ENCODE data around the gene SIGLEC5. TPM values are rescaled to one million over a fixed set of nuclear protein-coding genes. Genes with fewer than 3 reads are reported as not detected.

The SIGLEC5 gene
- total and polyA plus RNA-seq, 2 of the 13 experiments (the other 11 are each of a cell fraction or from before 2014, with no cell fraction given): not detected

- TF ChIP-seq, protein P1, sequence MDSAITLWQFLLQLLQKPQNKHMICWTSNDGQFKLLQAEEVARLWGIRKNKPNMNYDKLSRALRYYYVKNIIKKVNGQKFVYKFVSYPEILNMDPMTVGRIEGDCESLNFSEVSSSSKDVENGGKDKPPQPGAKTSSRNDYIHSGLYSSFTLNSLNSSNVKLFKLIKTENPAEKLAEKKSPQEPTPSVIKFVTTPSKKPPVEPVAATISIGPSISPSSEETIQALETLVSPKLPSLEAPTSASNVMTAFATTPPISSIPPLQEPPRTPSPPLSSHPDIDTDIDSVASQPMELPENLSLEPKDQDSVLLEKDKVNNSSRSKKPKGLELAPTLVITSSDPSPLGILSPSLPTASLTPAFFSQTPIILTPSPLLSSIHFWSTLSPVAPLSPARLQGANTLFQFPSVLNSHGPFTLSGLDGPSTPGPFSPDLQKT (CRISPR knock-in tag; IDR thresholded peaks at IDR 0.05; ENCODE audit: borderline replicate concordance): no peak
- TF ChIP-seq KLF6 (CRISPR knock-in tag; IDR thresholded peaks at IDR 0.05) (no peak), ZBTB10 (CRISPR knock-in tag; IDR thresholded peaks at IDR 0.05; ENCODE audit: borderline replicate concordance) (no peak), ZNF547 (CRISPR knock-in tag; IDR thresholded peaks at IDR 0.05) (no peak), ZZZ3 (CRISPR knock-in tag; IDR thresholded peaks at IDR 0.05; ENCODE audit: borderline replicate concordance) (0 out of 2 replicates have a peak, but pooled peaks have one; percentile 45), ZNF563 (CRISPR knock-in tag; IDR thresholded peaks at IDR 0.05) (no peak), ZSCAN31 (CRISPR knock-in tag; IDR thresholded peaks at IDR 0.05; ENCODE audit: low read depth) (peak; percentile 35; the same call in 1 of the 2 replicates), SALL1 (CRISPR knock-in tag; IDR thresholded peaks at IDR 0.05) (peak; percentile 49; the same call in 1 of the 2 replicates), ZNF574 (CRISPR knock-in tag; IDR thresholded peaks at IDR 0.05) (peak; percentile 80), ZNF383 (CRISPR knock-in tag; IDR thresholded peaks at IDR 0.05; ENCODE audit: borderline replicate concordance) (no peak), POLR2A (IDR thresholded peaks at IDR 0.05; ENCODE audit: insufficient read depth in 1 of 2, low read depth in 2 of 2, low read length in 2 of 2) (no peak; a peak in 1 of 4 replicates), ZNF660 (CRISPR knock-in tag; IDR thresholded peaks at IDR 0.05; ENCODE audit: borderline replicate concordance, low read depth) (no peak), ATF5 (CRISPR knock-in tag; IDR thresholded peaks at IDR 0.05; ENCODE audit: low read depth) (no peak), ZNF160 (CRISPR knock-in tag; IDR thresholded peaks at IDR 0.05) (no peak), GLMP (CRISPR knock-in tag; IDR thresholded peaks at IDR 0.05; ENCODE audit: borderline replicate concordance) (no peak)
Observed at GRCh38 chr19:51593969-51594773, 36.0 kb downstream of the SIGLEC5 start (continued).
